SK-N-SH (cell line): ENCODE measurements around the gene HYAL2. TPM values are rescaled to one million over a fixed set of nuclear protein-coding genes. Genes with fewer than 3 reads are reported as not detected.
A peak's percentile ranks its signal among the peaks of the same experiment; 100 is the strongest.

ENCODE experiments used
- CTCF ChIA-PET: fragments of 300-600, 350-600 bp; formaldehyde crosslinking; extraction: SDS; loops from one replicate; lab custom pipeline; 2021; lab: Yijun Ruan, JAX
- POLR2A ChIA-PET: fragments of 350-600 bp; sonication (Branson Sonifier 250); formaldehyde crosslinking; extraction: SDS; loops from one replicate; lab custom pipeline; 2020; ENCODE audit warnings: antibody characterized with exemption, inconsistent platforms; lab: Yijun Ruan, JAX
- DNase-seq: peaks from one replicate; pipeline ENCODE4 v3.0.0; 2012
- H2AFZ ChIP-seq: fragments of 200-600 bp; sonication (generic); 2 replicates; pipeline ENCODE4 v1.8.1; 2016; ENCODE audit warnings: antibody characterized with exemption, mild to moderate bottlenecking, low read depth
- H3F3A ChIP-seq: fragments of 200-600 bp; sonication (generic); replicated peaks from 2 replicates; pipeline ENCODE3; 2016; ENCODE audit warnings: antibody characterized with exemption, mild to moderate bottlenecking; ENCODE audit not compliant: insufficient read depth
- H3K27ac ChIP-seq, 2 experiments: fragments of 200-500 bp in 1 of 2; fragments of 200-600 bp in 1 of 2; sonication (Bioruptor generic) in 1 of 2; sonication (generic), shearing (Covaris generic) in 1 of 2; 2 replicates each; pipeline versions ENCODE4 v1.5.1 to v1.6.1; 2014 to 2016; ENCODE audit warnings: low read depth in 2 of 2, inconsistent platforms in 1 of 2, low read length in 1 of 2, mild to moderate bottlenecking in 1 of 2, mixed read lengths in 1 of 2
- H3K27me3 ChIP-seq: fragments of 200-600 bp; sonication (generic), shearing (Covaris generic); 2 replicates; pipeline ENCODE4 v1.6.1; 2016; ENCODE audit warnings: mixed run types; ENCODE audit not compliant: insufficient read depth
- H3K36me3 ChIP-seq, 2 experiments: fragments of 200-500 bp in 1 of 2; fragments of 200-600 bp in 1 of 2; sonication (Bioruptor generic) in 1 of 2; sonication (generic) in 1 of 2; replicated peaks in 1 of 2; 2 replicates each; pipeline versions ENCODE3 to v1.5.1; 2014 to 2016; ENCODE audit warnings: low read length in 1 of 2, mild to moderate bottlenecking in 1 of 2; ENCODE audit not compliant: insufficient read depth in 2 of 2, control insufficient read depth in 1 of 2
- H3K4me1 ChIP-seq, 2 experiments: fragments of 200-500 bp in 1 of 2; fragments of 200-600 bp in 1 of 2; sonication (Bioruptor generic) in 1 of 2; sonication (generic), shearing (Covaris generic) in 1 of 2; 2 replicates each; pipeline versions ENCODE4 v1.5.1 to v1.6.1; 2014 to 2016; ENCODE audit warnings: low read depth in 1 of 2, low read length in 1 of 2, mixed run types in 1 of 2; ENCODE audit not compliant: insufficient read depth in 2 of 2, control insufficient read depth in 1 of 2
- H3K4me2 ChIP-seq: fragments of 200-600 bp; sonication (generic), shearing (Covaris generic); 2 replicates; pipeline ENCODE4 v1.6.1; 2017; ENCODE audit warnings: mixed run types
- H3K4me3 ChIP-seq, 2 experiments: fragments of 200-500 bp in 1 of 2; fragments of 200-600 bp in 1 of 2; sonication (Bioruptor generic) in 1 of 2; sonication (generic), shearing (Covaris generic) in 1 of 2; 2 replicates each; pipeline versions ENCODE4 v1.5.1 to v1.8.1; 2014 to 2016; ENCODE audit warnings: low read depth in 2 of 2, inconsistent platforms in 1 of 2, low read length in 1 of 2, mild to moderate bottlenecking in 1 of 2, mixed read lengths in 1 of 2, moderate library complexity in 1 of 2
- H3K79me2 ChIP-seq: fragments of 200-600 bp; sonication (generic); 2 replicates; pipeline ENCODE4 v1.8.1; 2017; ENCODE audit warnings: mild to moderate bottlenecking; ENCODE audit not compliant: insufficient read depth
- H3K9ac ChIP-seq: fragments of 200-600 bp; sonication (generic); 2 replicates; pipeline ENCODE4 v1.6.1; 2017; ENCODE audit warnings: mixed run types
- H3K9me2 ChIP-seq: fragments of 200-600 bp; sonication (generic); 2 replicates; pipeline ENCODE4 v1.6.1; 2017; ENCODE audit warnings: mixed run types
- H3K9me3 ChIP-seq: fragments of 200-600 bp; sonication (generic); 2 replicates; pipeline ENCODE4 v1.6.1; 2017; ENCODE audit warnings: mixed run types, mild to moderate bottlenecking, moderate library complexity
- H4K20me1 ChIP-seq: fragments of 200-600 bp; sonication (generic); 2 replicates; pipeline ENCODE4 v1.6.1; 2017; ENCODE audit warnings: mild to moderate bottlenecking, mixed run types; ENCODE audit not compliant: insufficient read depth
- CHD2 ChIP-seq: fragments of 150-350 bp; IDR thresholded peaks from 2 replicates; pipeline ENCODE4 v1.6.1; 2018; ENCODE audit warnings: low read length; ENCODE audit not compliant: partially characterized antibody
- CTCF ChIP-seq: fragments of 200-600 bp; sonication (generic); IDR thresholded peaks from 2 replicates; pipeline ENCODE4 v1.6.1; 2017; ENCODE audit warnings: antibody characterized with exemption, mild to moderate bottlenecking, moderate library complexity
- EZH2phosphoT487 ChIP-seq: fragments of 200-600 bp; sonication (generic); IDR thresholded peaks from 2 replicates; pipeline ENCODE4 v1.6.1; 2017; ENCODE audit warnings: low read depth, mixed run types, mild to moderate bottlenecking, antibody characterized with exemption, moderate library complexity, borderline replicate concordance
- FOSL2 ChIP-seq: IDR thresholded peaks from 2 replicates; pipeline ENCODE4 v1.4.0; 2012; ENCODE audit warnings: low read depth, mild to moderate bottlenecking, moderate library complexity, borderline replicate concordance
- FOXJ3 ChIP-seq: sonication (generic); formaldehyde crosslinking; IDR thresholded peaks from 2 replicates; pipeline ENCODE4 v1.5.1; 2020; ENCODE audit warnings: mild to moderate bottlenecking, missing genetic modification reagents
- FOXM1 ChIP-seq: IDR thresholded peaks from 2 replicates; pipeline ENCODE4 v1.4.0; 2012; ENCODE audit warnings: low read depth, mild to moderate bottlenecking
- GATA2 ChIP-seq: sonication (generic); formaldehyde crosslinking; IDR thresholded peaks from 2 replicates; pipeline ENCODE4 v1.5.0; 2020; ENCODE audit warnings: mild to moderate bottlenecking, missing genetic modification reagents
- MAX ChIP-seq: IDR thresholded peaks from 2 replicates; pipeline ENCODE4 v1.4.0; 2012; ENCODE audit warnings: low read depth
- NFIC ChIP-seq: IDR thresholded peaks from 2 replicates; pipeline ENCODE4 v1.4.0; 2012; ENCODE audit warnings: borderline replicate concordance
- NRF1 ChIP-seq: IDR thresholded peaks from 2 replicates; pipeline ENCODE4 v1.6.1; 2012; ENCODE audit warnings: low read depth, mild to moderate bottlenecking, low read length
- PBX3 ChIP-seq: IDR thresholded peaks from 2 replicates; pipeline ENCODE4; 2012
- POLR2AphosphoS5 ChIP-seq: IDR thresholded peaks from 2 replicates; pipeline ENCODE4 v1.6.1; 2012; ENCODE audit warnings: low read depth, low read length
- RCOR1 ChIP-seq: fragments of 150-350 bp; IDR thresholded peaks from 2 replicates; pipeline ENCODE4 v1.6.1; 2017; ENCODE audit warnings: antibody characterized with exemption, low read length
- RFX5 ChIP-seq: IDR thresholded peaks from 2 replicates; pipeline ENCODE4 v1.6.1; 2012; ENCODE audit warnings: mild to moderate bottlenecking, improper control_type of control experiment, low read length
- RXRA ChIP-seq: IDR thresholded peaks from 2 replicates; pipeline ENCODE4 v1.4.0; 2012; ENCODE audit warnings: low read depth, mild to moderate bottlenecking, borderline replicate concordance
- SIN3A ChIP-seq: IDR thresholded peaks from 2 replicates; pipeline ENCODE4 v1.6.1; 2012; ENCODE audit warnings: low read depth, mild to moderate bottlenecking, low read length, moderate library complexity, borderline replicate concordance
- SMC3 ChIP-seq: IDR thresholded peaks from 2 replicates; pipeline ENCODE4 v1.6.1; 2012; ENCODE audit warnings: low read depth, low read length, improper control_type of control experiment
- TAF1 ChIP-seq: IDR thresholded peaks from 2 replicates; pipeline ENCODE4 v1.6.1; 2012; ENCODE audit warnings: low read depth, mild to moderate bottlenecking, low read length, moderate library complexity, borderline replicate concordance
- TCF12 ChIP-seq: IDR thresholded peaks from 2 replicates; pipeline ENCODE4 v1.4.0; 2012
- USF2 ChIP-seq: fragments of 150-350 bp; IDR thresholded peaks from 2 replicates; pipeline ENCODE4 v1.6.1; 2017; ENCODE audit warnings: antibody characterized with exemption, low read length, low read depth, borderline replicate concordance
- YY1 ChIP-seq: IDR thresholded peaks from 2 replicates; pipeline ENCODE4 v1.4.0; 2012; ENCODE audit warnings: low read depth, mild to moderate bottlenecking
- WGBS: methylation state at CpG from one replicate; pipeline ENCODE4 v1.1.6; 2017; ENCODE audit warnings: low lambda C conversion rate; 5-methylcytosine and 5-hydroxymethylcytosine counted together
- polyA plus RNA-seq, 3 experiments: library from polyadenylated mRNA; depleted of rRNA; stranded (reverse); fragments of >200 nt; gene quantifications; 2 replicates each; pipeline ENCODE4 v1.2.3, GENCODE V29; 2012
- TF ChIP-seq, protein P1 (sequence below): IDR thresholded peaks from 2 replicates; pipeline ENCODE4 v1.4.0; 2012; ENCODE audit warnings: low read depth, borderline replicate concordance

HYAL2 gene
- polyA plus RNA-seq, 1 of the 3 experiments (the other 2 are of a cell fraction): 135 TPM

DNA sequence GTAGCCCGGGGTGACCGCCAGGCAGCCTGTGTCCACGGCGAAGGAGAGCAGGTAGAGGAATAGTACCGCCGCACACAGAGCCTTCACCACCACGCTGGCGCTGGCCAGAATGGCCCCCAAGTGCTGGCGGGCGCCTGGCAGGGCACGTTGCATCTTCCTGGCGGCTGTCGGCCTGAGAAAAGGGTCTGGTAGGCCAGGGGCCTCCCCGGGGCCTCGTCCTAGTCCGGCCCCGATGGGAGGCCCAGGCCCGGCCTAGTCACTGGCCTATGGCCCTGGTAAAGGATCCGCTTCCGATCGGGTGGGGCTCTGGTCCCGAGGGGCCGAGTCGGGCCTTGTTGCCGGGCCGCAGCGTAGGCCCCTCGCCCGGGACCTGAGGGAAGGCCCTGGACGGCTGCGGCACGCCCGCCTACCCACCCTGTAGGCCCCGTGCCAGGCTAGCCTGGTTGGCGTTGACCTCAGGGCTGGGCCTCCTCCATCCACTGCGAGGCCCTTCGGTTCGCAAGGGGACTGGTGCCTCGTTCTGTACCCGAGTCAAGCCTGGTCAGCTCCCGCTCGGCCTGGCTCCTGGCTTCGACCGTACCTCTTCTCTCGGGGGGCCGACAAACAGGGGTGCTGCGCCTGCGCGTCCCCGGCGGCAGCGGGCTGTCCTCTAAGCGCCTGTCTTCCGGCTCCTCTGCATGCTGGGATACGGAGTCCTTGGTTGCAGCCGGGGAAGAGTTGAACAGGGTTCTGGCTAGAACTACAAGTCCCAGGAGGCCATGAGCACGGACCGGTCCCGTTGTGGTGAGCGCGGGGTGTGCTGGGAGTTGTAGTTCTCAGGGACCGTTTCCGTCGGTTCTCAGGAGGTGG, 36.6 kb upstream of the HYAL2 start, which contains the start of gene TMEM115:
Gene TMEM115 (minus strand): TSS at position 611 of the 849 bp plus-strand sequence. CDS start 458 bp downstream, at position 153.
- H3K27me3 ChIP-seq: no peaks in the 10 kb centered on the region
- no peaks in the 10 kb centered on the region for H3F3A ChIP-seq
- H3K9ac ChIP-seq: peak within 1 kb of the TSS; percentile 87
- peak within 1 kb of the TSS; percentile 92 for H2AFZ ChIP-seq
- H3K4me1 ChIP-seq: peaks cover 8 to 49% of the 10 kb centered on the region in 2 experiments; a peak in 2 of 4 replicates
- WGBS: 3% methylated on average over 20 of the region's 64 CpGs
- CTCF ChIA-PET: interaction anchor here (0.8 to 0.9 kb wide), 2 partner anchors 30 to 31 kb away, joined by 3 read pairs; no protein-coding TSS in a partner anchor
- H4K20me1 ChIP-seq: peaks cover 45% of the 10 kb centered on the region
- H3K4me3 ChIP-seq: peak within 1 kb of the TSS; percentile 77 to 95
- peak within 1 kb of the TSS; percentile 60 to 84; a peak in 3 of 4 replicates for H3K27ac ChIP-seq
- H3K79me2 ChIP-seq: peaks cover 52% of the 10 kb centered on the region
- no peaks in the 10 kb centered on the region for H3K9me3 ChIP-seq
- peak within 1 kb of the TSS; percentile 94 for H3K4me2 ChIP-seq
- peaks cover 18 to 34% of the 10 kb centered on the region in 2 experiments for H3K36me3 ChIP-seq
- POLR2A ChIA-PET: interaction anchor here (0.6 to 1.6 kb wide), 9 partner anchors 8 to 1609 kb away, joined by 3 to 11 read pairs (median 3); partner anchors contain the start of genes CYB561D2 and NPRL2
- DNase-seq: peak; percentile 98
- no peaks in the 10 kb centered on the region for H3K9me2 ChIP-seq
- TF ChIP-seq RXRA (no peak), SMC3 (no peak), CHD2 (peak; percentile 97), FOSL2 (no peak), SIN3A (no peak; the same call in 1 of the 2 replicates), NFIC (peak; percentile 21; the same call in 1 of the 2 replicates), MAX (peak; percentile 38), TCF12 (no peak), FOXM1 (no peak), FOXJ3 (CRISPR knock-in tag) (peak; percentile 84), GATA2 (CRISPR knock-in tag) (no peak), CTCF (no peak), USF2 (no peak), NRF1 (peak; percentile 92), YY1 (no peak), EZH2phosphoT487 (no peak), RFX5 (no peak), TAF1 (peak; percentile 62), POLR2AphosphoS5 (peak; percentile 56; the same call in 1 of the 2 replicates), RCOR1 (no peak), PBX3 (no peak; the same call in 1 of the 2 replicates)
- TF ChIP-seq, protein P1, sequence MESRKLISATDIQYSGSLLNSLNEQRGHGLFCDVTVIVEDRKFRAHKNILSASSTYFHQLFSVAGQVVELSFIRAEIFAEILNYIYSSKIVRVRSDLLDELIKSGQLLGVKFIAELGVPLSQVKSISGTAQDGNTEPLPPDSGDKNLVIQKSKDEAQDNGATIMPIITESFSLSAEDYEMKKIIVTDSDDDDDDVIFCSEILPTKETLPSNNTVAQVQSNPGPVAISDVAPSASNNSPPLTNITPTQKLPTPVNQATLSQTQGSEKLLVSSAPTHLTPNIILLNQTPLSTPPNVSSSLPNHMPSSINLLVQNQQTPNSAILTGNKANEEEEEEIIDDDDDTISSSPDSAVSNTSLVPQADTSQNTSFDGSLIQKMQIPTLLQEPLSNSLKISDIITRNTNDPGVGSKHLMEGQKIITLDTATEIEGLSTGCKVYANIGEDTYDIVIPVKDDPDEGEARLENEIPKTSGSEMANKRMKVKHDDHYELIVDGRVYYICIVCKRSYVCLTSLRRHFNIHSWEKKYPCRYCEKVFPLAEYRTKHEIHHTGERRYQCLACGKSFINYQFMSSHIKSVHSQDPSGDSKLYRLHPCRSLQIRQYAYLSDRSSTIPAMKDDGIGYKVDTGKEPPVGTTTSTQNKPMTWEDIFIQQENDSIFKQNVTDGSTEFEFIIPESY: peak; percentile 65; the same call in 1 of the 2 replicates
